MM.1S (cell line): ENCODE data around the gene UIMC1.

Experiments used
- DNase-seq: peaks from one replicate; pipeline ENCODE4 v3.0.0-alpha.2; 2015
- H2AFZ ChIP-seq: fragments of 300-600 bp; sonication (generic); 2 replicates; pipeline ENCODE4 v1.6.0; 2016; ENCODE audit warnings: antibody characterized with exemption, low read length
- H3F3A ChIP-seq: fragments of 300-600 bp; sonication (generic); 2 replicates; pipeline ENCODE4 v1.6.1; 2016; ENCODE audit warnings: mild to moderate bottlenecking, antibody characterized with exemption, low read length, moderate library complexity, mixed read lengths; ENCODE audit not compliant: insufficient read depth
- H3K27ac ChIP-seq: fragments of 300-600 bp; sonication (generic); 2 replicates; pipeline ENCODE4 v1.5.1; 2016; ENCODE audit warnings: mild to moderate bottlenecking, low read length
- H3K27me3 ChIP-seq: fragments of 300-600 bp; sonication (generic); replicated peaks from 2 replicates; pipeline ENCODE4 v1.6.0; 2016; ENCODE audit warnings: low read length; ENCODE audit not compliant: insufficient read depth
- H3K36me3 ChIP-seq: fragments of 300-600 bp; sonication (generic); replicated peaks from 2 replicates; pipeline ENCODE4 v1.6.1; 2016; ENCODE audit warnings: mild to moderate bottlenecking, low read length, mixed read lengths; ENCODE audit not compliant: insufficient read depth
- H3K4me1 ChIP-seq: fragments of 300-600 bp; sonication (generic); 2 replicates; pipeline ENCODE4 v1.6.1; 2016; ENCODE audit warnings: low read length, mixed read lengths
- H3K4me2 ChIP-seq: fragments of 300-600 bp; sonication (generic); 2 replicates; pipeline ENCODE4 v1.6.0; 2016; ENCODE audit warnings: low read depth, low read length
- H3K4me3 ChIP-seq: fragments of 300-600 bp; sonication (generic); 2 replicates; pipeline ENCODE4 v1.5.1; 2016; ENCODE audit warnings: low read length, mixed read lengths
- H3K79me2 ChIP-seq: fragments of 300-600 bp; sonication (generic); 2 replicates; pipeline ENCODE4 v1.6.1; 2016; ENCODE audit warnings: mixed run types, low read length, mixed read lengths
- H3K9ac ChIP-seq: fragments of 300-600 bp; sonication (generic); 2 replicates; pipeline ENCODE4 v1.6.1; 2016; ENCODE audit warnings: low read length, mixed read lengths
- H3K9me2 ChIP-seq: fragments of 300-600 bp; sonication (generic); replicated peaks from 2 replicates; pipeline ENCODE4 v1.6.1; 2016; ENCODE audit warnings: mild to moderate bottlenecking, low read length, mixed read lengths; ENCODE audit not compliant: insufficient read depth
- H3K9me3 ChIP-seq: fragments of 300-600 bp; sonication (generic); replicated peaks from 2 replicates; pipeline ENCODE4 v1.6.1; 2016; ENCODE audit warnings: mild to moderate bottlenecking, low read length, mixed read lengths; ENCODE audit not compliant: insufficient read depth
- H4K20me1 ChIP-seq: fragments of 300-600 bp; sonication (generic); 2 replicates; pipeline ENCODE4 v1.6.1; 2016; ENCODE audit warnings: mild to moderate bottlenecking, low read length, moderate library complexity, mixed read lengths; ENCODE audit not compliant: insufficient read depth
- CTCF ChIP-seq: fragments of 300-600 bp; sonication (generic); IDR thresholded peaks from 2 replicates; pipeline ENCODE4 v1.5.1; 2016; ENCODE audit warnings: antibody characterized with exemption, low read length, mixed read lengths
- EZH2 ChIP-seq: fragments of 300-600 bp; sonication (generic); optimal IDR thresholded peaks from 2 replicates; pipeline ENCODE3; 2017; ENCODE audit warnings: low read depth, mild to moderate bottlenecking, antibody characterized with exemption, low read length, mixed read lengths
- EZH2phosphoT487 ChIP-seq: fragments of 300-600 bp; sonication (generic); IDR thresholded peaks from 2 replicates; pipeline ENCODE4 v1.6.1; 2018; ENCODE audit warnings: antibody characterized with exemption, low read length

The UIMC1 gene

GRCh38 chr5:177027665-177028064 is 21.1 kb upstream of the UIMC1 start:
- H3F3A ChIP-seq, result peaks cover 5% of the 10 kb centered on the region; the same call in 1 of the 2 replicates
- no peaks in the 10 kb centered on the region for H3K9me3 ChIP-seq
- H3K36me3 ChIP-seq, result peaks cover 3% of the 10 kb centered on the region; the same call in 1 of the 2 replicates
- no peak overlapping the region for H3K4me2 ChIP-seq
- no peak overlapping the region for H3K9ac ChIP-seq
- no peak overlapping the region for H3K4me3 ChIP-seq
- no peaks in the 10 kb centered on the region for H3K27me3 ChIP-seq
- no peaks in the 10 kb centered on the region for H3K9me2 ChIP-seq
- no peak for DNase-seq
- no peak overlapping the region for H2AFZ ChIP-seq
- H3K27ac ChIP-seq, result no peak overlapping the region
- peaks cover 5% of the 10 kb centered on the region; the same call in 1 of the 2 replicates for H3K4me1 ChIP-seq
- TF ChIP-seq EZH2phosphoT487, result no peak
- no peak for TF ChIP-seq CTCF
- no peak for TF ChIP-seq EZH2
- H3K79me2 ChIP-seq, result peaks cover 57% of the 10 kb centered on the region
- no peaks in the 10 kb centered on the region for H4K20me1 ChIP-seq

DNA sequence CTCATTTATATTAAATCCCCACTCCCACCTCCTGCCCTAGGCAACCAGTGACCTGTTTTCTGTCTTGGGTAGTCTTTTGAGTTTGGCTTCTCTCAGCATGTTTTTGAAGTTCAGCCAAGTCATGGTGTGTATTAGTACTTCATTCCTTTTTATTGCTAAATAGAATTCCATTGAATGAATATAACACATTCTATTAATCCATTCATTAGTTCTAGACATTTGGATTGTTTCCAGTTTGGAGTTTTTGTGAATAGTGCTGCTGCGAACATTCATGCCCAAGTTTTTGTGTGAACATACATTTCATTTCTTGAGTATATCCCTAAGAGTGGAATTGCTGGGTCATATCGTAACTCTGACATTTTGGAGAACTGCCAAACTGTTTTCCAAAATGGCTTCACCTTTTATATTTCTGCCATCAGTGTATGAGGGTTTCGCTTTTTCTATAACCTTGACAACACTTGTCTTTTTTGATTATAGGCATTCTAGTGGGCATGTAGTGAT is 18.6 kb upstream of the UIMC1 start:
- no peaks in the 10 kb centered on the region for H4K20me1 ChIP-seq
- H3K27me3 ChIP-seq, result no peaks in the 10 kb centered on the region
- no peaks in the 10 kb centered on the region for H3K9me3 ChIP-seq
- peaks cover 5% of the 10 kb centered on the region; the same call in 1 of the 2 replicates for H3K4me1 ChIP-seq
- H3F3A ChIP-seq, result peaks cover 5% of the 10 kb centered on the region; the same call in 1 of the 2 replicates
- no peak overlapping the region for H3K27ac ChIP-seq
- peaks cover 47% of the 10 kb centered on the region for H3K79me2 ChIP-seq
- no peak for TF ChIP-seq EZH2phosphoT487
- no peak for TF ChIP-seq EZH2
- no peak for TF ChIP-seq CTCF
- H3K4me3 ChIP-seq, result no peak overlapping the region
- no peak for DNase-seq
- peaks cover 3% of the 10 kb centered on the region; the same call in 1 of the 2 replicates for H3K36me3 ChIP-seq
- H3K9me2 ChIP-seq, result no peaks in the 10 kb centered on the region
- H3K4me2 ChIP-seq, result no peak overlapping the region
- no peak overlapping the region for H2AFZ ChIP-seq
- H3K9ac ChIP-seq, result no peak overlapping the region

DNA sequence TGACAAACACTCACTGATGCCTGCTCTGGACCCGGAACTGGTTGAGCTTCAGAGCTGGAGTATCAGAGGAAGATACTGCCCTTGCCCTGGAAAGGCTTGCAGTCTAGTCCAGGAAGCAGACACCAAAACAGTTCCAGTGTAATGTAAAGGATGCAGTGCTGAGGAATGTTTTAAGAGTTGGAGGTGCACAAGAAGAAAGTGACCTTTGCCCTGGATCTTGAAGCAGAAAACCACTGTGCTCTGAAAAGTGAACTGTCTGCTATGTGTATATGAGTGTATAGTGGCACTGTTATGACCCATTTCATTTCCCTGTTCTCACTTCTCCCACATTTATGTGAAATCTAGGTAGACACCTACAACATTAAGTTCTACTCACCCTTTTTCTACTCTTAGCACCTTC is 18.0 kb upstream of the UIMC1 start:
- Histone ChIP-seq H3K27ac (no peak overlapping the region), H3K79me2 (peaks cover 42% of the 10 kb centered on the region), H3K9me3 (no peaks in the 10 kb centered on the region), H3K4me2 (no peak overlapping the region), H3K4me1 (peaks cover 5% of the 10 kb centered on the region; the same call in 1 of the 2 replicates), H3K36me3 (peaks cover 3% of the 10 kb centered on the region; the same call in 1 of the 2 replicates), H2AFZ (no peak overlapping the region), H3K9me2 (no peaks in the 10 kb centered on the region), H4K20me1 (no peaks in the 10 kb centered on the region), H3K27me3 (no peaks in the 10 kb centered on the region), H3K4me3 (no peak overlapping the region), H3K9ac (no peak overlapping the region), H3F3A (peaks cover 5% of the 10 kb centered on the region; the same call in 1 of the 2 replicates)
- no peak for TF ChIP-seq CTCF
- DNase-seq, result no peak
